Measurements from ENCODE around the gene SMCO4.

SMCO4 gene

DNA sequence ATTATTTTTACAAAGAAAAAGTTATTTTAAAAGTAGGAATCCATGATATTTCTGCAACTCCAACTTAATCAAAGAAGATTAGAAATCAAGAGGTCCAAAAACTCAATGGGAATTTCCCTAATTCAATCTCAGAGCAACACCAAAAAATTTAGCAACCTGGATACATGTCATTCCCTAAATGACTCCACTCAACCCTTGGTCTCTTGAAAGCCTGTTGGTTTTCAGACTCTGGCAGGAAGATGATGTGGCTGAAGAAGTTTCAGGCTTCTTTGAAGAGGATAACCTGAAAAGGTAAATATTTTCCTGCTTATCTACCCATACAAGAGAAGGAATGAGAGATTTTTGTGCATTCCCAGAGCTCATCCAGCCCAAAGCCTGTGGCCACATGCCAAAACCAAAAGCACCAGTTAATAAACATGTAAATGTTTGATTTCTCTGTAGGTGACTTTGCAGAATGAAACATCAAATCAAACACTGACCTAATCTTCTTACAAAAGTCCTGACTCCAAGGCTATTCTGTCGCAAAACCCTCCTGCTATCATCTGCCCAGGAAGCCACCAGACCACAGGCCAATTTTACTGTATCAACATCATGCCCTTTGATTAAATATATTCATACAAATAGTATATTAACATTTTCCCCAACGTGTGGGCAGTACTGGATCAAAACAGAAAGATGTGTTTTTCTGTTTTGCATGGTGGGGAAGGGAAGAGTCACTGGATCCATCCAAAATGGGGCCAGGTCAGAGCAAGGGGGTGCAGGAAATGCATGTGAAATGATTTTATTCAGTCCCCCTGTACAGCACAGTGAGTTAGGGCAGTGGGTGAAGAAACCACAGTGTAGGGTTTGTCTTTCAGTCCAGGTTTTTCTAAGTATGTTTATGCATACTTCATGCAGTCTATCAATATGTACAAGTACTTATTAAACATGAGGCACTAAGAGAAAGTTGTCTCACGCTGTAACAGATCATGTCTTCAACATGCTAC is 38.8 kb downstream of the SMCO4 start:
- DNase-seq (ENCODE audit: low spot score) = no peak

DNA sequence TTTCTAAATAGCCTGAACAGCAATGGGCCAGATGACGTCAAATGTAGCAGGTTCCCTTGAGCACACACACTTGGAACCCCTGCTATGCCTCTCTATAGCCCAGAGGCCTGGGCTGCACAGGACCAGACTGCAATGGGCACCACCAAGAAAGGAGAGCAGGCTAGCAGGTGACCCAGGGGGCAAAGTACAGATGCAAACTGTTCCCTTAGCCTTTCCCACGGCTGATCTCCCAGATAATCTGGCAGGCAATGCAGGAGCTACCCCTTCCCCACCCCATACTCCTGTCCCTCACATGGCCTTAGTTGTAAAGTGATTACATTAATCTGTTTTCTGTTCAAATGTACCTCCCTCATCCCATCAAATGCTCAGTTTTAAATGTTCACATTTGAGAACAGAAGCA is 41.3 kb downstream of the SMCO4 start:
- no peak for DNase-seq (ENCODE audit: low spot score)

DNA sequence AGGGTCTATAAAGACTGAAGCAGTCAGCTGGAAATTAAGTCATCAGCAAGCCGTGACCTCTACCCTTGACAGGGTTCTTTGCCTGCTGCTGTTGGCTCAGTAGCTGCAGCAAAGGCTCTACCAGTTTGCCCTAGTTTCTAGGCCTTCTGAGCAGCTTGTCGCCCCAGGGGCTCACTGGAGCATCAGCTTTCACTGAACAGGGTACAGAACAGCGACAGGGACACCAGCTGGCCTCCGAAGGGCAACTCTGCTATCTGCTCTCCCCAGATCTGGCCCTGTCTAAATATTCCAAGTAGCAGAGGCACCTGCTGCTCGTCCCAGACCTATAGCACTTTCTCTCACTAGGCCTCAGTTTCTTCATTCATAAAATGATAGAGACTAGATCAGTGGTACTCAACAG is 42.4 kb downstream of the SMCO4 start:
- DNase-seq (ENCODE audit: low spot score) = no peak

DNA sequence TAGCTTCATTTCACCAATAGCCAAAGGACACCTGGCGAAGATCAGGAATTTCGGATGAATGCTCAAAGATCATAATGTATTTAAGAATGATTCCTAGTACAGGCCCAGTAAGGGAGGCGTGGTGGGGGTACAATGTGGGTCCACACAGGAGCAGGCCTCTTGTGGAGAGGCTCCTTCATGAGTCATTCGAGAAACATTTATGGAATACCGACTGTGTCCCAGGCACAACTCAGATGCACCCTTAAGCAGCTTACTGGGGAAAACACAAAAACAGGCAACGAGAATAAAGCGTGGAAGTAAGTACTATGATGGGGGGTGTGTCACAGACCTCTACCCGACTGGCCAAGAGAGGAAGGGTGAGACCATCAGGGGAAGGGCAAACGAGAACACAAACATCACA is 44.5 kb downstream of the SMCO4 start:
- DNase-seq (ENCODE audit: low spot score) = no peak

DNA sequence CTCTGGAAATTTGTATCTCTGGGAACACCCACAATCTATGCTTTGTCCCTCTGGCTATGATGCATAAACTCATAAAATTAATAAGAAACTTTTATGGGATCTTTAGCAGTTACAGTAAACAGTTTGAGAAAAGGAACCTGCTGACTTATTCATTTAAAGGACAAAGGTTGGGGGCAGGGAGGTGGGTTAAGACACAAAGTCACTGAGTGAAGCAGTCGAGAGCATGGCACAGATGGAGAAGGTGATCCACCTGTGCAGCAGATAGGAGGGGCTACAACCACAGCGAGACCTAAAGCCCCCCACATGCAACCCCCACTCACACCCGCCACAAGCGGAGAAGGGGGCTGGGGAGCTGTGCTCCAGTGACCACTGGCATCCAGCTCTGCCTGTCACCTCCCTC is 45.0 kb downstream of the SMCO4 start:
- no peak for DNase-seq (ENCODE audit: low spot score)

DNA sequence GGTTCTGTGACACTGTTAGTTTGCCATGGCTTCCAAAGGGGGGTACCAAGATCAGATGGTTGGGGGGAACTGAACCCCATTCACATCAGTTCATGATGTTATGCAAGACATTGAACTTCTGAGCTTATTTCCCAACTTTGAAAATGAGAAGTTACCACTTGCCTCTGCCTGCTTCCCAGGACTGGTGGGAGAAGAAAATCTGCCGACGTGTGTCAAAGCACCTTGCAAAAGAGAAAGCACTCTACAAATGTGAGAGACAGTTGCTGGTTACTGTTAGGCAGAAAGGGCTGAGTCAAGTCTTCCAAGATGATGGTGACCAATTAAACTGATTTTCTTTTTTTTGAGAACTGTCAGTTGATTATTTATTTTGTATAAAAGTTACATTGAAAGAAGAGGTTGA is 45.6 kb downstream of the SMCO4 start:
- no peak for DNase-seq (ENCODE audit: low spot score)

DNA sequence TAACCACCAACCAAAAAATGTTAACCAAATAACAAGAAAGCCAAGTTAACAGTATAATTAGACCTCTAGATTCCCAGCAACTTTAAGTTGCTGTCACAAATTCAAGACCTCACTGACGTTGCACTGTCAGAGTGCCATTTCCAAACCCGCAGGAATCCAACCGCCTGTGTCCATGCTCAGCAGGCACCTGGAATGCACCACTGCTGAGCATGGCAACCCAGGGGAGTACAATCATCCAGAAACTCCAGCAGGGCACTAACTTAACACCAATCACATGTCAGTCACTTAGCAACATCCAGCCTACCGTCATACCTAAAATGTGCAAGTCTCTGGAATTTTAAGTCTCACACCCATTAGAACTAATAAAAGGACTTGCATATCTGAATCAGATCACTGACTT is 48.8 kb downstream of the SMCO4 start:
- DNase-seq (ENCODE audit: low spot score) = no peak

DNA sequence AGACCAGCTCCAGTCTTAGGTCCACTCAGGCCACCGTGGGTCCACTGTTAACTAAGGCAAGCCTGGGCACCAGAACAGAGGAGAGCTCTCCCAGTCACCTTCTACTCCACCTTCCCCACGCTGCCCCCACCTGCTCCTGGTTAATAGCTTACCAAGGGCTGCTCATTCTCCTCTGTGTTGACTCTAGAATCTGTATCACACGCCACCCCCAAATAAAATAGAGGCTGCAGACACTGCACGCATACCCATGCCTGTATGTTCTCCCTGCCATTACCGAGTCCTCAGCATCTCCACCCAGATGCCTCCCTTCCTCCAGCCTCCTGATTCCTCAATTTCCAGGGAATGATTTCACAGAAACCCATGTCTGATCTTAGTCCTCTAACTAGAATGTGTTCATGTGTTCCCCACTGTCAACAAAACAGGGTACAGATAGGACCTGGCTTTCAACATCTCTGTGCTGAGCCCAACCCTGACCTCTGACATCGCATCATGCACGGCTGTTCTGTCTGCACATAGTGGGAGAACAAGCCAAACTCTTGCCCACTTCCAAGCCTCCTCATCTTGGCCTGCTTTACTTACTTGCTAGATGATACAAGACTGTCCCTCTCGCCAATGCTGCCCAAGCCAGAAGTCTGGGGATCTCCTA is 49.8 kb downstream of the SMCO4 start:
- no peak for DNase-seq (ENCODE audit: low spot score)

DNA sequence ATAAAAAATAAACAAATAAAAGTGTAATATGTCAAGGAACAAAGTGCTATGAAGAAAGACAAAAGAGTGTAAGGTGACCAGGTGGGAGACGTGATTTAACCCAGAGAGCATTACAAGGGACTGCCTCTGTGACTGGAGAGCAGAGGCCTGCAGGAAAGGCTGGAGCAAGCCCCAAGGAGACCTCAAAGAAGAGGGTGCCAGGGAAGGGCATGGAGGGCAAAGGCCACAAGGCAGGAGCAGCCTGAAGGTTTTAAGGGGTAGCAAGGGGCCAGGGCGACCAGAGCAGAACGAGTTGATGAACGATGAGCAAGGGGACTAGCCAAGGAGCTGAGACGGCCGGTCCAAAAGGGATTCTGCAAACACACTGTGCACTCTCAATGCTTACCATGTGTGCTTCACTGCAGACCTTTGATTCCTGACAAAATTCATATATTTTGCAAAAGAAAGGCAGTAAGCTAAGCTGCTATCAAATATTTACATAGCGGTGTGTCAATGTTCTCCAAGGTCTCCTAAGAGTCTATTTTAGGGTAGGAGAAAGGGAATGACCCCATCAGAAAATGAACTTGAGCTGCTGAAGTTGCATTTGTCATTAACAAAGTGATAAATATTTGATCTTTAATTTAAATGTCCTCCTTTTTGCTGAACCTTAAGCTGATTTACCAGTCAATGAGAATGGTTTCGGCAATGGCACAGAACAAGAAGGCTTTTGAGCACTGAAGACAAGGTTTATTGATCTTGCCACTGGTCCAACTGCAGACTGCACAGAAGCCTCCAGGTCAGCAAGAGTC is 50.5 kb downstream of the SMCO4 start:
- no peak for DNase-seq (ENCODE audit: low spot score)

DNA sequence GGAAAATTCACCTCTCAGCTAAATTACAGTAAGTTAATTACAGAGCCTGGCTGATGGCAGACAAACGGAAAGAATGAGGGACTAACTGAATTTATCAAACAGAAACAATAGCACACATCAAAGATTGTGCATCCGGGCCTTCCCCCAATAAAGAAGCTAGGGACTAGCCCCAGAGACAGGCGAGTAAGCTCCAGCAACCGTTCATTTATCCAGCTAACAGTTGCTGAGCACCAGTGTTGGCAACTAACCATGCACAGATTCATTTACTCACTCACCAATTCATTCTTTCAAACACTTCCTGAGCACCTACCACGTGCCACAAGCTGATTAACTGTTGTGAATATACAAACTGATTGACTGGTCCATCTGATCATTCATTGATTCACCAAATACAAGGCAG is 51.2 kb downstream of the SMCO4 start:
- no peak for DNase-seq (ENCODE audit: low spot score)

DNA sequence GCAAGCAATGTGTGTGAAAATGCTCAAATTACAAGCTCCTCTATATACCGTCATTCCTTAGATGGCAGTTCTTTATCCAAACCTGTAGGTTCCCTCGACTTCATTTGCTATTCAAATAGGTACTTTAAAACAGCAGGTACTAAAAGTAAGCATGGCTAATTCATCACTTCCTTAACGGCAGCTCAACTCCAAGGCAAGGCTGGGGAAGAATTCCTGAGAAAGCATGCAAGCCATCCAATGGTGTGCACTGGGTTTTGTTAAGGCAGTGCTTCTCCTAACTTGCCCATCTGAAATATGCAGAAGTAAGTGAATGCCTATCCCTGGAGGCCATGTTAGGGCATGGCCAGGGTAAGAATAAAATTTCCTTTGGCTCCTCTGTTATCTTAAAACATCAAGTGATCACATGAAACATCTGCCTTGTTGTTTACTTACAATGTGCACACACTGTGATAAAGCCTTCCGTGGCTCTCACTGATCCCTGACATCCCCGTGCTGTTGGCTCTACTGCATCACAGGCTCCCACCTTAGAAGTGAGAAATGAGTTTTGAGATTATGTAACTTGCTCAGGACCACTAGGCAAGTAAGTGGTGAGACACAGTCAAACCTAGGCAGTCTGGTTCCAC is 52.1 kb downstream of the SMCO4 start:
- no peak for DNase-seq (ENCODE audit: low spot score)

DNA sequence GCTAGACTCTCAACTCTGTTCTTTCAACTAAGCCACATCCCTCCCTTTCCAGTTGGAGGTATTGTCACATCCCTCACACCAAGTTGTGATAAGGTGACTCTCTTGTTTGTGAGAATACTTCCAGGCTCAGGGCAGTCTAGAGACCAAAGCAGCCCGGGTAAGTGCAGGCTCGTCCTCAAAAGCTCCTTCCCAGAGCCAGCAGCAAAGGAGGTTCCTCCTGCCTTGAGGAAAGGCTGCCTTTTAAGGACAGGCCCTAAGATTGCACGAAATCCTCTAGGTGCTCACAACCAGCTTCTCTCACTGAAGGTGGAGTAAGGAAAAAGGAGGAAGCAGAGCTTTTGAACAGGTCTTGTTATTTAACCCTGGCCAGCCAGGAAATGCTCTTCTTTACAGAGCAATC is 53.4 kb downstream of the SMCO4 start:
- DNase-seq (ENCODE audit: low spot score) = no peak

DNA sequence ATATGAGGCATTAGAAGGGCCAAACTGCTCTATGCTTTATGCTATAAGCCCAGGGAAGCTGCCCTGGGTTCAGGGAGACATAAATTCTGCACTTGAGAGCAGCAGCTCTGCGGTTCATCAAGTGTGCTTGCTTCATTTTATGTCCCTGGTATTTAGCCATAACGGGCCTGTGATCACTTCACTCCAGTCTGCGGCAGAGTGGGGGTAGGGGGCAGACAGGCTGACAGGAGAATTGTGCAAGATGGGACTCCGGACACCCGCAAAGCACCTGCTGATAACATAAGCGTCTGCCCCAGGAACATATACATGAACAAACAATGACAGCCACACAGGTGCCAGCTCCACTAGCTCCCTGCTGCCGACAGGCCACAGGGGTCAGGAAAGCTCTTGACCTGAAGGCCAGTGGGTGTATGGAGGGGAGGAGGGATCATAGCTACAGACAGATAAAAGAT is 56.1 kb downstream of the SMCO4 start:
- no peak for DNase-seq (ENCODE audit: low spot score)

DNA sequence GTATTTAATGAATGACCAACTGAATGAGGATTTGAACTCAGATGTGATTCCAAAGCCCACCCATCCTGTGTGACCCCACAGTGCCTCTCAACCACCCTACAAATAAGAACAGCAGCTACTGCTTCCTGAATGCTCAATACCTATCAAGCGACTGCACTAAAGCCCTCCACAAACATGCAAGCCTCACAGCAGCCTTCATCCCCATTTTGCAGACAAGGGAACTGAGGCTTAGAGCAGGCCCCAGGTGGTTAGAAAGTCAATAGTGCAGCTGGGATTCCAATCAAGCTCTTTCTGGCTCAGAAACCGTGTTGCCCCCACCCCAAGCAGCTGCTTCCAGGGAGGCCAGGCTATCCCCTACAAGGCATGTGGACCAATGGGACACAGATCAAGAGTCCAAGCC is 57.2 kb downstream of the SMCO4 start:
- DNase-seq (ENCODE audit: low spot score) = no peak

DNA sequence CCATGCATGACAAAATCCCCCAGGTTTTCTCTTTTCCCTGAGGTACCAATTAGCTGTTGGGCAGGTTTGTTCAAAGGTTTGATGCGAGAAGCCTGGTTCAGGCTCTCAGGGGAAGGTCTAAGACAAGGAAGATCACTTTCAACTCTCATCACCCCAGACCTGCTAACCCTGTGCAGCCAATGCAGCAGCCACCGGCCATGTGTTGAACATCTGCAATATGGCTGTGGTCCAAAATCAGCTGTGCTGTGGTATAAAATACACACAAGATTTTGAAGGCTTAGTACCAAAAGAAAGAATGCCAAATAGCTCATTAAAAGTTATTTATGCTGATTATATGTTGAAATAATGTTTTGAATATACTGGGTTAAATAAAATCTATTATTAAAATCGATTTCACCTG is 58.5 kb downstream of the SMCO4 start:
- no peak for DNase-seq (ENCODE audit: low spot score)

DNA sequence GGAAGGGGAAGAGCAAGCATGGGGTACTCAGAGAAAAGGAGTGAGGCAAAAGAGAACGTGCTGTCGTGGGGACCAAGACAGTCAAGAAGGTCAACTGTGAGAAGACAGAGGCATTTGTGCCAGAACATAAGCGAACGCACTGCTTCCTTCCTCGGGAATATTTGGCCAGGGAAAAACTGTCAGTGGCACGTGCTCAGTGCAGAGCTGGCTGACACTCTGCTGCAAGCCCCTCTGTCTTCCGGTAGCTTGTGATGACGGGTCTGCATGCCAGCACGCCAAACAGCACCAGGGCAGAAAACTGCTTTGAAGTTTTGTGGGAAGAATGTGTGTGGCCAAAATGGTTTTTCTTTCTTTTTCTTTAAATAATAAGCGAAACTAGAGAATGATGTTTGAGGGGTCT is 60.6 kb downstream of the SMCO4 start:
- DNase-seq (ENCODE audit: low spot score) = no peak

DNA sequence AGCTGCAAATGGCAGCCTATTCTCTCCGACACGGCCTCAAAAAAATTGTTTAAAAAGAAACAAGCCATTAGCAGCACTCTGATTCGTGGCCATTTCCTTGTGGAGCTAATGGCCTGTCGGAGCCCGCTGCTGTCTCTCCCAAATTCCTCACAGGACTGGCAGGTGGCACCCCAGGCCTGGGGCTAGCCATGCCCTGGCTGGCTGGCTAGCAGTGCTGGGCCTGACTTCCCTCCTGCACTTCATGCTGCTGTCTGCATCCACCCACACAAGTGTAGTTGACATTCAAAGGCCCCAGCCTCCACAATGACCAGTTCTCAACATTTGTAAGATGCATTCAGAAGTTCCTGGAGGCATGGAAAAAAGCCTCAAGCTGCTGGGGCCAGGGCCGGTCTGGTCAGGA is 61.5 kb downstream of the SMCO4 start:
- no peak for DNase-seq (ENCODE audit: low spot score)

DNA sequence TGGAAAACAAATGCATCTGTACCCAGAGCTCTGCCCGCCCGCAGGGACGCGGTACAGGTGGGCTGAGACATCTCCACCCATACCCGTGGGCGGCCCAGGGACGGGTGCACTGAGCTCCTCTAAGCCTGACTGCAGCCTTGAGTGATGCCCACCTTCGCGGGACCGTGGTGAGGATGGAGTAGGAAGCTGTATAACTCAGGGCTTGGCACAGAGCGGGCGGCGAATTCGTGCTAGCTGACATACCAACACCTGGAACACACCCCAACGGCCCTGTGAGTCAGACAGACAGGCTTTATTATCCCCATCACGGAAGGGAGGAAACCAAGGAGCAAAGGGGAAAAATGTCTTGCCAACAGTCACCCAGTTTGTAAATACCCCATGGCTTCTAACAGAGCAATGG is 61.9 kb downstream of the SMCO4 start:
- no peak for DNase-seq (ENCODE audit: low spot score)

DNA sequence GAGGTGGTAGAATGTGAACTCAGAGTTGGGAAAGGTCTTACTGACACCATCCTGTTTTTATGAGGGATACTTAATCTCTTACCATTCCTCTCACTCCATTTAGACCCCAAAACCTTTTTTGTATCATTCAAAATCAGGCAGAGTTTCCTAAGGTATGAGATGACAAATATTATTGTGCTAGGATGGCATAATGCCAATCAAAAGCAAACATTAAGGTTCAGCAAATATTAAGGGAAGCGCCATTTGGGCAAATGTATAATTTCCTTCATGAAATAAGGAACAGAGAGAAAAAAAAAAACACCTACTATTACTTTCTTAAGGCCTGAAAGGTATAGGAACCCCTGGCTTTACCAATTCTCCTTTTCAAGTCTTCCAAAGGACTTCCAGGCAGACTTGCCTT is 62.4 kb downstream of the SMCO4 start:
- DNase-seq (ENCODE audit: low spot score) = no peak

DNA sequence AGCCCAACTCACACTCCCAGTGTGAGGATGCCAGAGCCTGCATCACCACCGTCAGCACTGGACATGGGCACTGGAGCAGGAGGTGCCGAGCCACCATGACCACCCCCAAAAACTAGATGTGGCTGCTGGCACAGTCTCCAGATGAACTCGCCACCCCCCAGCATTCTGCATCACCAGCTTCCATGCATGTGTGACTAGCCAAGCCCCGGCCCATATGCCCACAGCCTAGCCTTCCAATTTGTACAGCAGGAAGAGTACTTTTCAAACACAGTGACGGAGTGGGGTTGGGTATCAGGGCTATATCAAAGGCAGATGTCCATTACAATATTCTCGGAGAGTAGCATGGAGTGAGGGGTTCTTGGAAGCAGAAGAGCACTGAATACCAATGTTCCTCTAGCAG is 62.9 kb downstream of the SMCO4 start:
- DNase-seq (ENCODE audit: low spot score) = no peak

DNA sequence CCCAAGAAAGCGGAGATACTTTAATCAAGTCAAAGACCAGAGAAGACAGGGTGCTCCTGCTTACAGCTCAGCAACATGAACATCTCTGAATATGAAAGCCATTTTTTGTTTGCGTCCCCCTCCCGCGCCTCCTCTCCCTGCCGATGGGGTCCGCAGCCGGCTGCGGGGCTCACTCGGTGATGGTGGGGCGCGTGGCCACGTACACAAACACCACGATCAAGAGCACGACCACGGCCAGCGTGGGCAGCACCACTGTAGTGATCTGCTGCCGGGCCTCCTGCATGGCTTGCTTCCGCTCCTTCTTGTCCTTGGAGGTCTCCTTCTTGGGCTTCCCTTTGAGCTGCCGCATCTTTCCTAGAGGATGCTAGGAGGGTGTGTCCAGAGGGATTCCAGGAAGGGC is 64.3 kb downstream of the SMCO4 start:
- DNase-seq (ENCODE audit: low spot score) = no peak

DNA sequence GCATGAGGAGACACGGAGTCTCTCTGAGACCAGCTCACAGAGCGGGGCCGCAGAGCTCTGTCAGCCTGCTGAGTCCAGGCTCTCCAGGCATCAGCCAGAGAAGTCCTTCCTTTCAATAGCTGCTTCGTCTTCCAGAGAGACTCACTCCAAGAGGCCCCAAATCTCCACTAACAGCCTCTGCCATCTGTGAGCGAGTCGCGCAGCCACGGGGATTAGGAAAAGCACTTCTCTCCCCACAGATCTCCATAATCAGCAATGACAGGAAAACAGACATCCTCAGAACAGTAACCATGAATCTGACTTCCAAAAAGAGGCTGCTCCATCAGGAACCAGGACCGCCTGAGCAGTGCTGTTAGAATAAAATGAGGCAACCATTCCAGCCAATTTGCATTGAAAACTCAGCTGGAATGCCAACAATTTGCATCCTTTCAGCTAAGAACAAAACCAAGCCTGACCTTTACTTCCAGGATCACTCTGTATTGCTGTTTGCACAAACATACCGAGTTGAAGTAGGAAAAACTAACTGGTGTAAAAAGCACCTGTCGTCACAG is 65.4 kb downstream of the SMCO4 start:
- no peak for DNase-seq (ENCODE audit: low spot score)
